Keratinocyte (primary cell): ENCODE measurements around the gene TMEM119. TPM values are rescaled to one million over a fixed set of nuclear protein-coding genes. Genes with fewer than 3 reads are reported as not detected.

Experiments
- DNase-seq: peaks from one replicate; pipeline ENCODE4 v3.0.0-alpha.2; 2011; ENCODE audit warnings: low read depth, missing footprints, low spot score
- FAIRE-seq: peaks from 2 replicates; lab custom pipeline; 2011; peaks lifted over from hg19 to GRCh38; lab: Jason Lieb, UNC
- H2AFZ ChIP-seq: 2 replicates; pipeline ENCODE4 v1.6.0; 2012; ENCODE audit warnings: low read length, control low read depth, inconsistent platforms; ENCODE audit not compliant: control insufficient read depth
- H3K27ac ChIP-seq: 2 replicates; pipeline ENCODE4 v1.5.1; 2011; ENCODE audit warnings: low read length; ENCODE audit not compliant: control insufficient read depth, insufficient read depth
- H3K27me3 ChIP-seq: 3 replicates; pipeline ENCODE4 v1.6.0; 2011; ENCODE audit warnings: low read length; ENCODE audit not compliant: control insufficient read depth, insufficient read depth; ENCODE audit errors: extremely low read depth
- H3K36me3 ChIP-seq, 2 experiments: 2 replicates in 1 of 2; 3 replicates in 1 of 2; pipeline ENCODE4 v1.5.1; 2011; ENCODE audit warnings: low read length in 2 of 2, mild to moderate bottlenecking in 1 of 2; ENCODE audit not compliant: control insufficient read depth in 2 of 2, insufficient read depth in 2 of 2; ENCODE audit errors: extremely low read depth in 1 of 2
- H3K4me1 ChIP-seq: 3 replicates; pipeline ENCODE4 v1.5.1; 2011; ENCODE audit warnings: low read length; ENCODE audit not compliant: control insufficient read depth, insufficient read depth; ENCODE audit errors: extremely low read depth
- H3K4me2 ChIP-seq: 3 replicates; pipeline ENCODE4 v1.6.0; 2011; ENCODE audit warnings: low read depth, low read length; ENCODE audit not compliant: control insufficient read depth, insufficient read depth; ENCODE audit errors: extremely low read depth
- H3K4me3 ChIP-seq, 3 experiments: fragments of 200-600 bp in 1 of 3; sonication (generic) in 1 of 3; 2 replicates in 2 of 3; 3 replicates in 1 of 3; pipeline ENCODE4 v1.5.1; 2011 to 2016; ENCODE audit warnings: low read length in 3 of 3, mild to moderate bottlenecking in 3 of 3, control low read depth in 2 of 3, inconsistent platforms in 1 of 3, low read depth in 1 of 3, mixed read lengths in 1 of 3, mixed run types in 1 of 3, moderate library complexity in 1 of 3; ENCODE audit not compliant: control insufficient read depth in 2 of 3, insufficient read depth in 2 of 3; ENCODE audit errors: extremely low read depth in 1 of 3
- H3K79me2 ChIP-seq: 2 replicates; pipeline ENCODE4 v1.6.0; 2012; ENCODE audit warnings: low read length; ENCODE audit not compliant: control insufficient read depth, insufficient read depth
- H3K9ac ChIP-seq: 3 replicates; pipeline ENCODE4 v1.6.0; 2011; ENCODE audit warnings: low read length; ENCODE audit not compliant: control insufficient read depth, insufficient read depth; ENCODE audit errors: extremely low read depth
- H3K9me1 ChIP-seq: 3 replicates; pipeline ENCODE4 v1.6.0; 2011; ENCODE audit warnings: low read length; ENCODE audit not compliant: control insufficient read depth, insufficient read depth; ENCODE audit errors: extremely low read depth
- H3K9me3 ChIP-seq: 2 replicates; pipeline ENCODE4 v1.5.1; 2012; ENCODE audit warnings: low read depth, low read length; ENCODE audit not compliant: control insufficient read depth
- H4K20me1 ChIP-seq: 3 replicates; pipeline ENCODE4 v1.6.0; 2011; ENCODE audit warnings: low read length; ENCODE audit not compliant: control insufficient read depth, insufficient read depth; ENCODE audit errors: extremely low read depth
- CTCF ChIP-seq, 3 experiments: IDR thresholded peaks in 1 of 3; conservative IDR thresholded peaks in 1 of 3; optimal IDR thresholded peaks in 1 of 3; 2 replicates in 2 of 3; 3 replicates in 1 of 3; pipeline versions ENCODE3 to v1.5.1; 2011; ENCODE audit warnings: low read length in 3 of 3, mild to moderate bottlenecking in 3 of 3, moderate library complexity in 2 of 3, control low read depth in 1 of 3, inconsistent platforms in 1 of 3; ENCODE audit not compliant: insufficient read depth in 2 of 3; ENCODE audit errors: extremely low read depth in 1 of 3
- EZH2 ChIP-seq: IDR thresholded peaks from one replicate; pipeline ENCODE4 v1.6.1; 2012; ENCODE audit warnings: inconsistent platforms, mild to moderate bottlenecking, low read length, moderate library complexity
- dilution Hi-C: fragments of 300-500 bp; cut with MboI; formaldehyde crosslinking; loops from one replicate; pipeline ENCODE4 v1.7.0; 2020; ENCODE audit warnings: low sequenced_read_pairs; ENCODE audit not compliant: extremely low pct_ligation_motif_present
- polyA plus RNA-seq, 5 experiments: library from polyadenylated mRNA; depleted of rRNA in 3 of 5; stranded (reverse) in 3 of 5; stranded (forward) in 1 of 5; unstranded in 1 of 5; fragments of >200 nt; gene quantifications; 1 replicate in 1 of 5; 2 replicates in 3 of 5; 3 replicates in 1 of 5; pipeline versions ENCODE4 v1.2.1 to v1.2.3, GENCODE V29; 2011 to 2012; ENCODE audit warnings: missing spikeins in 2 of 5, low read depth in 1 of 5, low replicate concordance in 1 of 5

The TMEM119 gene
- polyA plus RNA-seq, 1 donor (not counting 4 experiments of a cell fraction or from before 2014, with no cell fraction given), result not detected

- H3K9ac ChIP-seq, result no peak overlapping the region
- no peaks in the 10 kb centered on the region for H3K36me3 ChIP-seq
- no peak overlapping the region for H3K4me2 ChIP-seq
- no peaks in the 10 kb centered on the region for H3K9me3 ChIP-seq
- H4K20me1 ChIP-seq, result no peaks in the 10 kb centered on the region
- no peak overlapping the region for H3K4me3 ChIP-seq
- no peak overlapping the region for H2AFZ ChIP-seq
- H3K79me2 ChIP-seq, result no peaks in the 10 kb centered on the region
- H3K27me3 ChIP-seq, result peaks cover 5% of the 10 kb centered on the region
- FAIRE-seq (no peak), DNase-seq (no peak)
- no peaks in the 10 kb centered on the region for H3K4me1 ChIP-seq
- no peak for TF ChIP-seq EZH2
- TF ChIP-seq CTCF (optimal IDR thresholded peaks at IDR 0.05 in 1 of 3, IDR thresholded peaks at IDR 0.05 in 1 of 3, conservative IDR thresholded peaks at IDR 0.05 in 1 of 3; ENCODE audit: extremely low read depth in 1 of 3, insufficient read depth in 2 of 3, low read length in 3 of 3), result no peak
- H3K27ac ChIP-seq, result no peak overlapping the region
- dilution Hi-C loops, result no loop called here
- no peaks in the 10 kb centered on the region for H3K9me1 ChIP-seq
Measured at GRCh38 chr12:108582978-108583770, 14.7 kb downstream of the TMEM119 start.

GRCh38 chr12:108582509-108582908 lies 15.4 kb downstream of the TMEM119 start:
- TF ChIP-seq CTCF (optimal IDR thresholded peaks at IDR 0.05 in 1 of 3, IDR thresholded peaks at IDR 0.05 in 1 of 3, conservative IDR thresholded peaks at IDR 0.05 in 1 of 3; ENCODE audit: extremely low read depth in 1 of 3, insufficient read depth in 2 of 3, low read length in 3 of 3), result no peak
- no peak for TF ChIP-seq EZH2
- peaks cover 5% of the 10 kb centered on the region for H3K27me3 ChIP-seq
- dilution Hi-C loops, result no loop called here

More at GRCh38 chr12:108582509-108582908, 15.4 kb downstream of the TMEM119 start:
- no peak overlapping the region for H3K4me3 ChIP-seq
- H3K9me3 ChIP-seq, result no peaks in the 10 kb centered on the region
- DNase-seq (no peak), FAIRE-seq (no peak)
- no peak overlapping the region for H3K4me2 ChIP-seq
- no peaks in the 10 kb centered on the region for H4K20me1 ChIP-seq
- H3K79me2 ChIP-seq, result no peaks in the 10 kb centered on the region
- H3K9me1 ChIP-seq, result no peaks in the 10 kb centered on the region
- no peaks in the 10 kb centered on the region for H3K36me3 ChIP-seq
- H3K27ac ChIP-seq, result no peak overlapping the region
- H3K4me1 ChIP-seq, result no peaks in the 10 kb centered on the region
- H2AFZ ChIP-seq, result no peak overlapping the region
- no peak overlapping the region for H3K9ac ChIP-seq
